Trophoblast cell (in vitro differentiated cells and primary cell): ENCODE results near the gene CTNNA1.

Source experiments
- DNase-seq, 2 donors: peaks; one replicate each; pipeline ENCODE4 v3.0.0-alpha.2; 2016
- H2AFZ ChIP-seq: 2 replicates; pipeline ENCODE4 v1.6.1; 2013; ENCODE audit warnings: low read length, moderate library complexity, mild to moderate bottlenecking; ENCODE audit not compliant: insufficient read depth, poor library complexity
- H2AK5ac ChIP-seq: 2 replicates; pipeline ENCODE4 v1.6.1; 2013; ENCODE audit warnings: mild to moderate bottlenecking, low read length
- H2BK120ac ChIP-seq: 2 replicates; pipeline ENCODE4 v1.6.1; 2013; ENCODE audit warnings: low read length, mild to moderate bottlenecking, moderate library complexity; ENCODE audit not compliant: insufficient read depth, poor library complexity
- H2BK12ac ChIP-seq: 2 replicates; pipeline ENCODE4 v1.6.1; 2013; ENCODE audit warnings: mild to moderate bottlenecking, low read length, moderate library complexity
- H2BK5ac ChIP-seq: 2 replicates; pipeline ENCODE4 v1.6.1; 2013; ENCODE audit warnings: low read length, low read depth, moderate library complexity, mild to moderate bottlenecking; ENCODE audit not compliant: poor library complexity
- H3K14ac ChIP-seq: 2 replicates; pipeline ENCODE4 v1.6.1; 2013; ENCODE audit warnings: mild to moderate bottlenecking, low read length
- H3K18ac ChIP-seq: 2 replicates; pipeline ENCODE4 v1.6.1; 2013; ENCODE audit warnings: mild to moderate bottlenecking, low read length
- H3K23ac ChIP-seq: 2 replicates; pipeline ENCODE4 v1.6.1; 2013; ENCODE audit warnings: low read length
- H3K27ac ChIP-seq: 2 replicates; pipeline ENCODE4 v1.5.1; 2013; ENCODE audit warnings: low read depth, mild to moderate bottlenecking, inconsistent platforms, low read length, moderate library complexity
- H3K27me3 ChIP-seq: 2 replicates; pipeline ENCODE4 v1.6.1; 2013; ENCODE audit warnings: inconsistent platforms, mild to moderate bottlenecking, low read length, moderate library complexity; ENCODE audit not compliant: insufficient read depth
- H3K36me3 ChIP-seq, 2 experiments: 1 replicate in 1 of 2; 2 replicates in 1 of 2; pipeline ENCODE4 v1.6.1; 2013; ENCODE audit warnings: low read length in 2 of 2, mild to moderate bottlenecking in 2 of 2, moderate library complexity in 1 of 2; ENCODE audit not compliant: insufficient read depth in 2 of 2, control insufficient read depth in 1 of 2
- H3K4ac ChIP-seq: 2 replicates; pipeline ENCODE4 v1.6.1; 2013; ENCODE audit warnings: low read depth, mild to moderate bottlenecking, low read length, moderate library complexity
- H3K4me1 ChIP-seq, 2 experiments: 1 replicate in 1 of 2; 2 replicates in 1 of 2; pipeline ENCODE4 v1.6.1; 2013; ENCODE audit warnings: low read length in 2 of 2, mild to moderate bottlenecking in 2 of 2, moderate library complexity in 1 of 2; ENCODE audit not compliant: insufficient read depth in 2 of 2, control insufficient read depth in 1 of 2
- H3K4me2 ChIP-seq: 2 replicates; pipeline ENCODE4 v1.6.1; 2013; ENCODE audit warnings: inconsistent platforms, mild to moderate bottlenecking, low read length, moderate library complexity
- H3K4me3 ChIP-seq: 2 replicates; pipeline ENCODE4 v1.5.1; 2013; ENCODE audit warnings: mild to moderate bottlenecking, low read depth, low read length, inconsistent platforms
- H3K79me1 ChIP-seq: one replicate; pipeline ENCODE4 v1.6.1; 2013; ENCODE audit warnings: low read length
- H3K79me2 ChIP-seq: 2 replicates; pipeline ENCODE4 v1.6.1; 2013; ENCODE audit warnings: low read length, mild to moderate bottlenecking; ENCODE audit not compliant: control insufficient read depth, insufficient read depth, poor library complexity
- H3K9ac ChIP-seq: 2 replicates; pipeline ENCODE4 v1.6.1; 2013; ENCODE audit warnings: mild to moderate bottlenecking, low read length
- H3K9me3 ChIP-seq: 2 replicates; pipeline ENCODE4 v1.6.1; 2013; ENCODE audit warnings: low read depth, mild to moderate bottlenecking, control low read depth, inconsistent platforms, low read length; ENCODE audit not compliant: insufficient read depth
- H4K12ac ChIP-seq: 2 replicates; pipeline ENCODE4 v1.6.1; 2013; ENCODE audit warnings: low read depth, mild to moderate bottlenecking, low read length, moderate library complexity
- H4K8ac ChIP-seq: 2 replicates; pipeline ENCODE4 v1.6.1; 2013; ENCODE audit warnings: low read depth, mild to moderate bottlenecking, low read length, moderate library complexity
- H4K91ac ChIP-seq: one replicate; pipeline ENCODE4 v1.6.1; 2013; ENCODE audit warnings: low read depth, mild to moderate bottlenecking, low read length, moderate library complexity
- WGBS: extraction: QIAGEN DNeasy Blood & Tissue Kit; methylation state at CpG from one replicate; pipeline ENCODE4 v1.1.7; 2013; ENCODE audit warnings: missing lambda C conversion rate; ENCODE audit not compliant: insufficient read length, insufficient coverage; ENCODE audit errors: extremely low coverage; 5-methylcytosine and 5-hydroxymethylcytosine counted together

CTNNA1 gene

GRCh38 chr5:138936225-138936967, 183.2 kb downstream of the CTNNA1 start:
- no CpG with 5 or more reads among the region's 22 CpGs for WGBS

GRCh38 chr5:138936968-138937345, 183.7 kb downstream of the CTNNA1 start:
- no peak overlapping the region for H2AFZ ChIP-seq
- H2BK120ac ChIP-seq = no peak overlapping the region
- H3K79me1 ChIP-seq = no peaks in the 10 kb centered on the region
- H4K8ac ChIP-seq = no peak overlapping the region
- H2BK12ac ChIP-seq = no peak overlapping the region
- peaks cover 32 to 43% of the 10 kb centered on the region in 2 experiments for H3K36me3 ChIP-seq
- no peak overlapping the region for H2BK5ac ChIP-seq
- no peak overlapping the region for H3K4me2 ChIP-seq
- no peak overlapping the region for H3K9ac ChIP-seq
- H4K12ac ChIP-seq = no peak overlapping the region
- H4K91ac ChIP-seq = no peak overlapping the region
- peaks cover 1% of the 10 kb centered on the region for H3K9me3 ChIP-seq
- no peak for DNase-seq
- H3K79me2 ChIP-seq = no peaks in the 10 kb centered on the region
- peaks cover 0 to 2% of the 10 kb centered on the region in 2 experiments for H3K4me1 ChIP-seq
- no peak overlapping the region for H3K18ac ChIP-seq
- no peak overlapping the region for H3K23ac ChIP-seq
- no peak overlapping the region for H3K14ac ChIP-seq
- no peak overlapping the region for H2AK5ac ChIP-seq
- whole genome bisulfite sequencing = no CpG with 5 or more reads among the region's 2 CpGs
- no peak overlapping the region for H3K27ac ChIP-seq
- no peak overlapping the region for H3K4ac ChIP-seq
- H3K27me3 ChIP-seq = no peaks in the 10 kb centered on the region
- no peak overlapping the region for H3K4me3 ChIP-seq

More at GRCh38 chr5:138936225-138936967, 183.2 kb downstream of the CTNNA1 start:
- Histone ChIP-seq H3K79me1 (no peaks in the 10 kb centered on the region), H4K91ac (no peak overlapping the region), H3K4ac (no peak overlapping the region), H2BK12ac (no peak overlapping the region), H4K12ac (no peak overlapping the region), H2BK5ac (no peak overlapping the region), H3K27ac (no peak overlapping the region), H2BK120ac (no peak overlapping the region), H4K8ac (no peak overlapping the region), H3K27me3 (no peaks in the 10 kb centered on the region), H2AK5ac (no peak overlapping the region), H3K4me1 (peaks cover 0 to 2% of the 10 kb centered on the region in 2 experiments), H3K79me2 (no peaks in the 10 kb centered on the region), H3K9me3 (peaks cover 1% of the 10 kb centered on the region), H3K4me2 (no peak overlapping the region), H2AFZ (no peak overlapping the region), H3K18ac (no peak overlapping the region), H3K14ac (no peak overlapping the region), H3K23ac (no peak overlapping the region), H3K36me3 (peaks cover 32 to 49% of the 10 kb centered on the region in 2 experiments), H3K9ac (no peak overlapping the region), H3K4me3 (no peak overlapping the region)
- DNase-seq = peak in 1 of 2 donors; percentile 25

GRCh38 chr5:138937392-138938387, 184.5 kb downstream of the CTNNA1 start:
- peaks cover 1% of the 10 kb centered on the region for H3K9me3 ChIP-seq
- peaks cover 0 to 2% of the 10 kb centered on the region in 2 experiments for H3K4me1 ChIP-seq
- no peak overlapping the region for H3K14ac ChIP-seq
- H2BK12ac ChIP-seq = no peak overlapping the region
- no peak overlapping the region for H4K8ac ChIP-seq
- H3K9ac ChIP-seq = no peak overlapping the region
- H2AFZ ChIP-seq = no peak overlapping the region
- no peak overlapping the region for H2BK5ac ChIP-seq
- H3K4me2 ChIP-seq = no peak overlapping the region
- no peak overlapping the region for H4K12ac ChIP-seq
- no peaks in the 10 kb centered on the region for H3K27me3 ChIP-seq
- no peaks in the 10 kb centered on the region for H3K79me1 ChIP-seq
- no peak overlapping the region for H3K4ac ChIP-seq
- no peak overlapping the region for H2AK5ac ChIP-seq
- peaks cover 24 to 36% of the 10 kb centered on the region in 2 experiments for H3K36me3 ChIP-seq
- H3K4me3 ChIP-seq = no peak overlapping the region
- WGBS = no CpG with 5 or more reads among the region's 25 CpGs
- H3K18ac ChIP-seq = no peak overlapping the region
- H2BK120ac ChIP-seq = no peak overlapping the region
- H4K91ac ChIP-seq = no peak overlapping the region
- no peak for DNase-seq
- H3K23ac ChIP-seq = no peak overlapping the region
- no peaks in the 10 kb centered on the region for H3K79me2 ChIP-seq
- H3K27ac ChIP-seq = no peak overlapping the region

GRCh38 chr5:138938526-138938925, 185.3 kb downstream of the CTNNA1 start:
- H2AFZ ChIP-seq = no peak overlapping the region
- H4K12ac ChIP-seq = no peak overlapping the region
- H3K4me2 ChIP-seq = no peak overlapping the region
- no peak for DNase-seq
- no peak overlapping the region for H2AK5ac ChIP-seq
- H3K27me3 ChIP-seq = no peaks in the 10 kb centered on the region
- no peak overlapping the region for H4K91ac ChIP-seq
- H3K23ac ChIP-seq = no peak overlapping the region
- H3K4me3 ChIP-seq = no peak overlapping the region
- no CpG with 5 or more reads among the region's 5 CpGs for WGBS
- no peak overlapping the region for H4K8ac ChIP-seq
- no peak overlapping the region for H2BK5ac ChIP-seq
- no peaks in the 10 kb centered on the region for H3K79me1 ChIP-seq
- H2BK120ac ChIP-seq = no peak overlapping the region
- H3K18ac ChIP-seq = no peak overlapping the region
- no peak overlapping the region for H3K9ac ChIP-seq
- peaks cover 0 to 2% of the 10 kb centered on the region in 2 experiments for H3K4me1 ChIP-seq
- H3K9me3 ChIP-seq = peaks cover 1% of the 10 kb centered on the region
- no peak overlapping the region for H3K14ac ChIP-seq
- H3K79me2 ChIP-seq = no peaks in the 10 kb centered on the region
- peaks cover 19 to 27% of the 10 kb centered on the region in 2 experiments for H3K36me3 ChIP-seq
- no peak overlapping the region for H3K4ac ChIP-seq
- no peak overlapping the region for H2BK12ac ChIP-seq
- no peak overlapping the region for H3K27ac ChIP-seq
